Transverse colon (tissue), 4 donors: ENCODE measurements around the gene CDK9. TPM values are rescaled to one million over a fixed set of nuclear protein-coding genes. Genes with fewer than 3 reads are reported as not detected.

Experiments used
- DNase-seq: peaks from one replicate; pipeline ENCODE4 v3.0.0-alpha.2; 2019
- H3K27ac ChIP-seq, 4 donors: fragments of 200-600 bp; sonication (generic); 2 replicates each; pipeline ENCODE4 v1.5.1; 2016 to 2018; ENCODE audit warnings: inconsistent platforms in 4 of 4
- H3K27me3 ChIP-seq: fragments of 200-600 bp; sonication (generic); 2 replicates; pipeline ENCODE4 v1.5.1; 2017; ENCODE audit warnings: inconsistent platforms
- H3K36me3 ChIP-seq, 4 donors: fragments of 200-600 bp; sonication (generic); 2 replicates each; pipeline ENCODE4 v1.5.1; 2017 to 2019; ENCODE audit warnings: inconsistent platforms in 4 of 4
- H3K4me1 ChIP-seq, 4 donors: fragments of 200-600 bp; sonication (generic); 2 replicates each; pipeline ENCODE4 v1.5.1; 2017 to 2020; ENCODE audit warnings: inconsistent platforms in 4 of 4
- H3K4me3 ChIP-seq, 4 donors: fragments of 200-600 bp; sonication (generic); 1 replicate in 1 of 4; 2 replicates in 3 of 4; pipeline versions ENCODE4 v1.5.1 to v1.6.1; 2017 to 2019; ENCODE audit warnings: inconsistent platforms in 4 of 4
- H3K9me3 ChIP-seq, 2 donors: fragments of 200-600 bp; sonication (generic); 2 replicates each; pipeline ENCODE4 v1.5.1; 2017 to 2019; ENCODE audit warnings: inconsistent platforms in 2 of 2
- CTCF ChIP-seq, 5 experiments: fragments of 200-600 bp in 3 of 5; fragments of 450-650 bp in 2 of 5; sonication (generic) in 3 of 5; IDR thresholded peaks; 1 replicate in 2 of 5; 2 replicates in 3 of 5; pipeline ENCODE4 v1.5.1; 2016 to 2017; ENCODE audit warnings: antibody characterized with exemption in 5 of 5, inconsistent platforms in 3 of 5, mild to moderate bottlenecking in 2 of 5, moderate library complexity in 1 of 5
- EP300 ChIP-seq: sonication (generic); formaldehyde crosslinking; IDR thresholded peaks from one replicate; pipeline ENCODE4 v1.6.1; 2017; ENCODE audit warnings: antibody characterized with exemption, low read depth
- POLR2A ChIP-seq: fragments of 450-650 bp; IDR thresholded peaks from one replicate; pipeline ENCODE4 v1.6.1; 2016; ENCODE audit warnings: antibody characterized with exemption, mild to moderate bottlenecking, moderate library complexity
- POLR2AphosphoS5 ChIP-seq, 3 donors: sonication (generic); formaldehyde crosslinking; IDR thresholded peaks; one replicate each; pipeline ENCODE4 v1.6.1; 2016; ENCODE audit warnings: antibody characterized with exemption in 3 of 3
- WGBS, 2 donors: methylation state at CpG; one replicate each; pipeline ENCODE4 v1.1.5; 2018; ENCODE audit warnings: low coverage in 1 of 2; 5-methylcytosine and 5-hydroxymethylcytosine counted together
- in situ Hi-C, 4 donors: fragments of 200-750 bp; cut with MboI; loops; one replicate each; pipeline versions ENCODE4 v1.15.0 to v1.15.1; 2017; ENCODE audit warnings: low sequenced_read_pairs in 3 of 4, low pct_ligation_motif_present in 1 of 4, low pct_unique_long_range_greater_than_20kb in 1 of 4
- intact Hi-C: fragments of 100-400 bp; cut with DNase I; formaldehyde crosslinking; loops from one replicate; pipeline ENCODE4 v1.15.1; 2023; ENCODE audit warnings: low total_unique reads
- total RNA-seq, 4 donors: library from RNA; depleted of rRNA; stranded (reverse); fragments of >200 nt; gene quantifications; one replicate each; pipeline ENCODE4 v1.1.0, GENCODE V29; 2016

CDK9 gene
- total RNA-seq, 4 donors from 2014 or later: 32.6 to 78.9 (median 49.3) TPM

- intact Hi-C loops: no loop called here
Measured at GRCh38 chr9:127753622-127754021, 32.2 kb upstream of the CDK9 start.

GRCh38 chr9:127754099-127755060, 31.5 kb upstream of the CDK9 start:
- no peaks in the 10 kb centered on the region for H3K9me3 ChIP-seq
- H3K27ac ChIP-seq: no peak overlapping the region
- in situ Hi-C loops: no loop called here
- 24% methylated on average over 45 of the region's 86 CpGs; no CpG with 5 or more reads in 1 of the 2 donors for WGBS, 2 donors
- peaks cover 54% of the 10 kb centered on the region for H3K27me3 ChIP-seq
- intact Hi-C loops: no loop called here
- H3K4me1 ChIP-seq: peaks cover 0 to 3% (median 0%) of the 10 kb centered on the region in 4 donors
- DNase-seq: no peak
- H3K4me3 ChIP-seq: no peak overlapping the region
- H3K36me3 ChIP-seq: no peaks in the 10 kb centered on the region
- TF ChIP-seq POLR2A (no peak), POLR2AphosphoS5 (IDR thresholded peaks at IDR 0.05) (no peak), CTCF (IDR thresholded peaks at IDR 0.05) (no peak), EP300 (no peak)

More at GRCh38 chr9:127753622-127754021, 32.2 kb upstream of the CDK9 start:
- peaks cover 54% of the 10 kb centered on the region for H3K27me3 ChIP-seq
- TF ChIP-seq CTCF (IDR thresholded peaks at IDR 0.05): no peak
- TF ChIP-seq POLR2AphosphoS5 (IDR thresholded peaks at IDR 0.05): no peak
- TF ChIP-seq POLR2A: no peak
- no peak for TF ChIP-seq EP300
- in situ Hi-C loops: no loop called here
- H3K4me3 ChIP-seq: no peak overlapping the region
- H3K27ac ChIP-seq: no peak overlapping the region
- H3K4me1 ChIP-seq: peaks cover 0 to 3% (median 0%) of the 10 kb centered on the region in 4 donors
- H3K36me3 ChIP-seq: no peaks in the 10 kb centered on the region
- 71% methylated on average over 8 of the region's 8 CpGs; no CpG with 5 or more reads in 1 of the 2 donors for WGBS, 2 donors
- H3K9me3 ChIP-seq: no peaks in the 10 kb centered on the region
- DNase-seq: no peak

- TF ChIP-seq CTCF (IDR thresholded peaks at IDR 0.05) (no peak), EP300 (no peak), POLR2A (no peak), POLR2AphosphoS5 (IDR thresholded peaks at IDR 0.05) (no peak)
- Histone ChIP-seq H3K27ac (no peak overlapping the region), H3K4me3 (no peak overlapping the region), H3K4me1 (peaks cover 0 to 3% (median 0%) of the 10 kb centered on the region in 4 donors), H3K27me3 (peaks cover 54% of the 10 kb centered on the region), H3K36me3 (no peaks in the 10 kb centered on the region), H3K9me3 (no peaks in the 10 kb centered on the region)
- in situ Hi-C loops (no loop called here), intact Hi-C loops (no loop called here)
- no peak for DNase-seq
- WGBS, 2 donors: 35 to 55% methylated on average over 6 to 31 of the region's 61 CpGs
Measured at GRCh38 chr9:127755061-127756060, 30.5 kb upstream of the CDK9 start.
